IMR-90 (cell line): ENCODE results near the gene H1-8. TPM values are rescaled to one million over a fixed set of nuclear protein-coding genes. Genes with fewer than 3 reads are reported as not detected.
A peak's percentile ranks its signal among the peaks of the same experiment; 100 is the strongest.

Experiments
- ATAC-seq: fragments of 200-7000 bp; cut with Tn5 transposase; 2 replicates; pipeline ENCODE4 v1.9.1; 2020; ENCODE audit warnings: low read depth, mild to moderate bottlenecking, moderate library complexity
- BruUV-seq: library from RNA; stranded (reverse); fragments of 400-500 nt; replicated peaks from 2 replicates; lab custom pipeline; 2021; lab: Mats Ljungman, UMichigan
- CTCF ChIA-PET: fragments of 300-600 bp; formaldehyde crosslinking; extraction: SDS; loops from one replicate; lab custom pipeline; 2021; ENCODE audit warnings: antibody characterized with exemption; lab: Yijun Ruan, JAX
- POLR2A ChIA-PET: fragments of 300-600 bp; sonication (Branson Sonifier 250); formaldehyde crosslinking; loops from one replicate; lab custom pipeline; 2022; ENCODE audit warnings: antibody characterized with exemption; ENCODE audit not compliant: unreplicated experiment; lab: Charles Lee
- DNase-seq: peaks from one replicate; pipeline ENCODE4 v3.0.0; 2013
- H2AFZ ChIP-seq: replicated peaks from 2 replicates; pipeline ENCODE3; 2013; ENCODE audit warnings: low read length, mild to moderate bottlenecking; ENCODE audit not compliant: poor library complexity
- H2AK5ac ChIP-seq: 2 replicates; pipeline ENCODE4 v1.6.1; 2013; ENCODE audit warnings: low read depth, low read length, inconsistent platforms
- H2AK9ac ChIP-seq: replicated peaks from 2 replicates; pipeline ENCODE3; 2013; ENCODE audit warnings: mild to moderate bottlenecking, low read depth, low read length, moderate library complexity; ENCODE audit not compliant: poor library complexity
- H2BK120ac ChIP-seq: 2 replicates; pipeline ENCODE4 v1.6.1; 2013; ENCODE audit warnings: low read depth, low read length, inconsistent platforms
- H2BK15ac ChIP-seq: 3 replicates; pipeline ENCODE4 v1.6.1; 2013; ENCODE audit warnings: low read depth, low read length, inconsistent platforms
- H2BK20ac ChIP-seq: 2 replicates; pipeline ENCODE4 v1.6.1; 2013; ENCODE audit warnings: low read depth, mild to moderate bottlenecking, inconsistent platforms, low read length, moderate library complexity
- H2BK5ac ChIP-seq: 2 replicates; pipeline ENCODE4 v1.6.1; 2013; ENCODE audit warnings: mild to moderate bottlenecking, low read depth, low read length, inconsistent platforms; ENCODE audit not compliant: poor library complexity, severe bottlenecking
- H3K14ac ChIP-seq: replicated peaks from 2 replicates; pipeline ENCODE4 v1.6.1; 2013; ENCODE audit warnings: low read depth, low read length, inconsistent platforms
- H3K18ac ChIP-seq: 2 replicates; pipeline ENCODE4 v1.6.1; 2013; ENCODE audit warnings: low read depth, low read length, control low read depth
- H3K23ac ChIP-seq: 2 replicates; pipeline ENCODE4 v1.6.1; 2013; ENCODE audit warnings: low read depth, low read length, inconsistent platforms
- H3K27ac ChIP-seq: 2 replicates; pipeline ENCODE4 v1.5.1; 2013; ENCODE audit warnings: mild to moderate bottlenecking, control low read depth, low read length; ENCODE audit not compliant: insufficient read depth
- H3K27me3 ChIP-seq: 2 replicates; pipeline ENCODE4 v1.6.1; 2013; ENCODE audit warnings: low read length; ENCODE audit not compliant: control insufficient read depth, insufficient read depth
- H3K36me3 ChIP-seq: 2 replicates; pipeline ENCODE4 v1.6.1; 2013; ENCODE audit warnings: low read length, mixed read lengths; ENCODE audit not compliant: control insufficient read depth, insufficient read depth
- H3K4ac ChIP-seq: 2 replicates; pipeline ENCODE4 v1.6.1; 2013; ENCODE audit warnings: low read depth, low read length, inconsistent platforms
- H3K4me1 ChIP-seq: 2 replicates; pipeline ENCODE4 v1.6.1; 2013; ENCODE audit warnings: low read length, mixed read lengths; ENCODE audit not compliant: control insufficient read depth, insufficient read depth
- H3K4me2 ChIP-seq: 2 replicates; pipeline ENCODE4 v1.6.1; 2013; ENCODE audit warnings: low read depth, mild to moderate bottlenecking, control low read depth, low read length, moderate library complexity
- H3K4me3 ChIP-seq: 2 replicates; pipeline ENCODE4 v1.5.1; 2013; ENCODE audit warnings: low read depth, mild to moderate bottlenecking, control low read depth, low read length, moderate library complexity; ENCODE audit not compliant: insufficient read depth
- H3K56ac ChIP-seq: 2 replicates; pipeline ENCODE4 v1.6.1; 2013; ENCODE audit warnings: low read length, inconsistent platforms; ENCODE audit not compliant: insufficient read depth; ENCODE audit errors: extremely low read depth
- H3K79me1 ChIP-seq, 2 experiments: 2 replicates each; pipeline ENCODE4 v1.6.1; 2013; ENCODE audit warnings: low read length in 2 of 2, inconsistent platforms in 1 of 2, low read depth in 1 of 2
- H3K9ac ChIP-seq: 2 replicates; pipeline ENCODE4 v1.6.1; 2013; ENCODE audit warnings: low read depth, low read length, control low read depth
- H3K9me1 ChIP-seq: 2 replicates; pipeline ENCODE4 v1.6.1; 2013; ENCODE audit warnings: low read length, inconsistent platforms; ENCODE audit not compliant: insufficient read depth
- H3K9me3 ChIP-seq: 2 replicates; pipeline ENCODE4 v1.6.1; 2013; ENCODE audit warnings: low read length; ENCODE audit not compliant: control insufficient read depth, insufficient read depth
- H4K20me1 ChIP-seq: 2 replicates; pipeline ENCODE4 v1.6.1; 2013; ENCODE audit warnings: low read length, inconsistent platforms; ENCODE audit not compliant: insufficient read depth
- H4K5ac ChIP-seq: 2 replicates; pipeline ENCODE4 v1.6.1; 2013; ENCODE audit warnings: mild to moderate bottlenecking, low read depth, low read length, control low read depth
- H4K8ac ChIP-seq, 2 experiments: 2 replicates each; pipeline ENCODE4 v1.6.1; 2013; ENCODE audit warnings: low read depth in 2 of 2, low read length in 2 of 2, control low read depth in 1 of 2, inconsistent platforms in 1 of 2
- H4K91ac ChIP-seq: 2 replicates; pipeline ENCODE4 v1.6.1; 2013; ENCODE audit warnings: low read depth, low read length, inconsistent platforms; ENCODE audit not compliant: insufficient read depth
- CTCF ChIP-seq: conservative IDR thresholded peaks from 2 replicates; pipeline ENCODE4 v1.5.1; 2012; ENCODE audit warnings: mild to moderate bottlenecking, low read depth, low read length, improper control_type of control experiment
- FOS ChIP-seq: fragments of 150-350 bp; IDR thresholded peaks from 2 replicates; pipeline ENCODE4 v1.6.1; 2016; ENCODE audit warnings: low read depth, low read length
- MXI1 ChIP-seq: IDR thresholded peaks from 2 replicates; pipeline ENCODE4 v1.6.1; 2012; ENCODE audit warnings: low read depth, mild to moderate bottlenecking, low read length, moderate library complexity, borderline replicate concordance
- RFX5 ChIP-seq: IDR thresholded peaks from 2 replicates; pipeline ENCODE4 v1.8.0; 2012; ENCODE audit warnings: low read depth, mild to moderate bottlenecking, low read length, moderate library complexity
- WGBS, 2 experiments: methylation state at CpG; one replicate each; pipeline versions ENCODE4 v1.1.5 to v1.1.7; 2013; ENCODE audit warnings: missing lambda C conversion rate in 2 of 2; ENCODE audit not compliant: insufficient read length in 1 of 2; ENCODE audit errors: extremely low coverage in 2 of 2; 5-methylcytosine and 5-hydroxymethylcytosine counted together
- dilution Hi-C: fragments of 300-500 bp; cut with HindIII; formaldehyde crosslinking; loops from one replicate; pipeline ENCODE4 v1.14.3; 2018; ENCODE audit warnings: low sequenced_read_pairs; ENCODE audit not compliant: unreplicated experiment
- in situ Hi-C: fragments of 300-500 bp; cut with MboI; formaldehyde crosslinking; loops from 3 replicates; pipeline ENCODE4 v1.14.3; 2019; ENCODE audit warnings: low sequenced_read_pairs, inconsistent platforms, mixed read lengths
- intact Hi-C: fragments of 100-400 bp; cut with micrococcal nuclease; formaldehyde crosslinking; loops from 2 replicates; pipeline ENCODE4 v1.10.0; 2022
- polyA plus RNA-seq, 3 experiments: library from polyadenylated mRNA; depleted of rRNA; stranded (reverse); fragments of >200 nt; gene quantifications; 2 replicates each; pipeline ENCODE4 v1.2.3, GENCODE V29; 2012; ENCODE audit warnings: low replicate concordance in 1 of 3
- total RNA-seq: library from RNA; depleted of rRNA; stranded (reverse); fragments of >200 nt; gene quantifications from 2 replicates; pipeline ENCODE4 v1.2.3, GENCODE V29; 2012

The H1-8 gene
- total and polyA plus RNA-seq, 2 of the 4 experiments (the other 2 are of a cell fraction): not detected

DNA sequence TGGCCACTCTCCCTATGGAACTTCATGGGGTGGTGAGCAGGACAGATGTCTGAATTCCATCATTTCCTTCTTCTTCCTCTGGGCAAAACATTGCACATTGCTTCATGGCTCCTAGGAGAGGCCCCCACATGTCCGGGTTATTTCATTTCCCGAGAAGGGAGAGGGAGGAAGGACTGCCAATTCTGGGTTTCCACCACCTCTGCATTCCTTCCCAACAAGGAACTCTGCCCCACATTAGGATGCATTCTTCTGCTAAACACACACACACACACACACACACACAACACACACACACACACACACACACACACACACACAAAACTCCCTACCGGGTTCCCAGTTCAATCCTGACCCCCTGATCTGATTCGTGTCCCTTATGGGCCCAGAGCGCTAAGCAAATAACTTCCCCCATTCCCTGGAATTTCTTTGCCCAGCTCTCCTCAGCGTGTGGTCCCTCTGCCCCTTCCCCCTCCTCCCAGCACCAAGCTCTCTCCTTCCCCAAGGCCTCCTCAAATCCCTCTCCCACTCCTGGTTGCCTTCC is 12.7 kb upstream of the H1-8 start:
- peak overlapping the region; percentile 82 for H2AFZ ChIP-seq
- peak overlapping the region; percentile 37 for H3K4ac ChIP-seq
- ChIA-PET POLR2A (no interaction called here), CTCF (no interaction called here)
- no peak overlapping the region for H3K56ac ChIP-seq
- peak overlapping the region; percentile 52; the same call in 1 of the 2 replicates for H3K14ac ChIP-seq
- no peaks in the 10 kb centered on the region for H3K79me1 ChIP-seq
- no peaks in the 10 kb centered on the region for H3K27me3 ChIP-seq
- H4K91ac ChIP-seq: peak overlapping the region; percentile 65
- peak overlapping the region; percentile 2; the same call in 1 of the 2 replicates for H3K23ac ChIP-seq
- H3K4me2 ChIP-seq: no peak overlapping the region
- intact Hi-C loops: no loop called here
- no TSS peak for BruUV-seq
- dilution Hi-C loops: no loop called here
- peak overlapping the region; percentile 38 for H3K18ac ChIP-seq
- H2AK5ac ChIP-seq: peak overlapping the region; percentile 75; the same call in 1 of the 2 replicates
- H2BK5ac ChIP-seq: no peak overlapping the region
- H3K27ac ChIP-seq: no peak overlapping the region
- H3K36me3 ChIP-seq: no peaks in the 10 kb centered on the region
- H3K9me1 ChIP-seq: peaks cover 8% of the 10 kb centered on the region
- ATAC-seq (peak; percentile 72), DNase-seq (peak; percentile 58)
- H3K4me1 ChIP-seq: peaks cover 14% of the 10 kb centered on the region
- H3K4me3 ChIP-seq: no peak overlapping the region
- H4K20me1 ChIP-seq: no peaks in the 10 kb centered on the region
- TF ChIP-seq MXI1: no peak
- no peak for TF ChIP-seq FOS
- no peak for TF ChIP-seq RFX5
- TF ChIP-seq CTCF: no peak
- 0 out of 2 replicates have a peak overlapping the region, but pooled peaks have one; percentile 0 for H2BK20ac ChIP-seq
- H4K5ac ChIP-seq: peak overlapping the region; percentile 33
- peak overlapping the region in 1 of 2 experiments; percentile 55; a peak in 3 of 4 replicates for H4K8ac ChIP-seq
- H2AK9ac ChIP-seq: peak overlapping the region; percentile 60
- peak overlapping the region; percentile 71; the same call in 1 of the 3 replicates for H2BK15ac ChIP-seq
- no peaks in the 10 kb centered on the region for H3K9me3 ChIP-seq
- H2BK120ac ChIP-seq: peak overlapping the region; percentile 73
- H3K9ac ChIP-seq: no peak overlapping the region
- in situ Hi-C loops: no loop called here
- 25% methylated on average over 2 of the region's 6 CpGs; no CpG with 5 or more reads in 1 of the 2 experiments for whole genome bisulfite sequencing, 2 experiments
